ENCODE data around the gene TENM4. TPM values are rescaled to one million over a fixed set of nuclear protein-coding genes. Genes with fewer than 3 reads are reported as not detected.

The TENM4 gene
- polyA plus RNA-seq (ENCODE audit: insufficient read length in 3 of 3), result 10 to 100 TPM; 23.2 to 32.9 (median 23.7) TPM
- long read RNA-seq, donor 1, result 0 reads
- long read RNA-seq, donor 2, result 0 reads
- long read RNA-seq, donor 3, result 0 reads
- long read RNA-seq, donor 4, result 0 reads
- long read RNA-seq, donor 5, result 0 reads
- long read RNA-seq, donor 6, partial matches to known transcripts, result 0 of 2 reads
- long read RNA-seq, donor 6, other reads (novel, unspliced or antisense), result 0 of 2 reads
- long read RNA-seq, donor 7, partial matches to known transcripts, result 34 of 34 reads
- long read RNA-seq, donor 7, other reads (novel, unspliced or antisense), result 0 of 34 reads
- long read RNA-seq, donor 8, partial matches to known transcripts, result 7 of 7 reads
- long read RNA-seq, donor 8, other reads (novel, unspliced or antisense), result 0 of 7 reads
- long read RNA-seq, donor 9, result 0 reads
- long read RNA-seq, donor 10, result 0 reads
- long read RNA-seq, donor 11, result 0 reads
- long read RNA-seq, donor 12, partial matches to known transcripts, result 0 of 1 reads
- long read RNA-seq, donor 12, other reads (novel, unspliced or antisense), result 0 of 1 reads
- long read RNA-seq, donor 13, result 0 reads
- long read RNA-seq, donor 14, result 0 reads
- long read RNA-seq, donor 15, result 0 reads
- long read RNA-seq, donor 16, partial matches to known transcripts, result 14 of 15 reads
- long read RNA-seq, donor 16, other reads (novel, unspliced or antisense), result 0 of 15 reads

- DNase-seq (ENCODE audit: extremely low read depth in 1 of 11, low read depth in 9 of 11, low spot score in 4 of 11), result peak in 10 of 11 donors; percentile 49 to 87 (median 78)
These were observed at the start of gene TENM4 for GRCh38 chr11:79440571-79441460. Gene TENM4 (minus strand): TSS chr11:79441030. CDS start chr11:79069944, 371,086 bp downstream.

GRCh38 chr11:79488286-79488685 lies 47.5 kb upstream of the TENM4 start:
- DNase-seq (ENCODE audit: extremely low read depth in 1 of 11, low read depth in 9 of 11, low spot score in 4 of 11), result no peak

- no peak for DNase-seq (ENCODE audit: extremely low read depth in 1 of 11, low read depth in 9 of 11, low spot score in 4 of 11)
These were observed 46.6 kb upstream of the TENM4 start for GRCh38 chr11:79487412-79487811.

GRCh38 chr11:79486242-79486984 lies 45.6 kb upstream of the TENM4 start:
- no peak for DNase-seq (ENCODE audit: extremely low read depth in 1 of 11, low read depth in 9 of 11, low spot score in 4 of 11)

- no peak for DNase-seq (ENCODE audit: extremely low read depth in 1 of 11, low read depth in 9 of 11, low spot score in 4 of 11)
These were observed 44.9 kb upstream of the TENM4 start for GRCh38 chr11:79485694-79486093.

GRCh38 chr11:79484872-79485271 lies 44.0 kb upstream of the TENM4 start:
- no peak for DNase-seq (ENCODE audit: extremely low read depth in 1 of 11, low read depth in 9 of 11, low spot score in 4 of 11)

- no peak for DNase-seq (ENCODE audit: extremely low read depth in 1 of 11, low read depth in 9 of 11, low spot score in 4 of 11)
These were observed 42.0 kb upstream of the TENM4 start for GRCh38 chr11:79482800-79483199.

- DNase-seq (ENCODE audit: extremely low read depth in 1 of 11, low read depth in 9 of 11, low spot score in 4 of 11), result no peak
These were observed 41.0 kb upstream of the TENM4 start for GRCh38 chr11:79481795-79482194.

GRCh38 chr11:79480864-79481263 lies 40.0 kb upstream of the TENM4 start:
- no peak for DNase-seq (ENCODE audit: extremely low read depth in 1 of 11, low read depth in 9 of 11, low spot score in 4 of 11)

GRCh38 chr11:79472819-79473529 lies 32.1 kb upstream of the TENM4 start:
- DNase-seq (ENCODE audit: extremely low read depth in 1 of 11, low read depth in 9 of 11, low spot score in 4 of 11), result no peak

GRCh38 chr11:79471071-79471844 lies 30.4 kb upstream of the TENM4 start:
- DNase-seq (ENCODE audit: extremely low read depth in 1 of 11, low read depth in 9 of 11, low spot score in 4 of 11), result no peak

GRCh38 chr11:79470161-79470560 lies 29.3 kb upstream of the TENM4 start:
- DNase-seq (ENCODE audit: extremely low read depth in 1 of 11, low read depth in 9 of 11, low spot score in 4 of 11), result no peak

- DNase-seq (ENCODE audit: extremely low read depth in 1 of 11, low read depth in 9 of 11, low spot score in 4 of 11), result peak in 4 of 11 donors; percentile 7 to 28 (median 23)
These were observed 26.9 kb upstream of the TENM4 start for GRCh38 chr11:79467761-79468160.

- peak in 1 of 11 donors; percentile 7 for DNase-seq (ENCODE audit: extremely low read depth in 1 of 11, low read depth in 9 of 11, low spot score in 4 of 11)
These were observed 25.6 kb upstream of the TENM4 start for GRCh38 chr11:79466411-79466810.

- DNase-seq (ENCODE audit: extremely low read depth in 1 of 11, low read depth in 9 of 11, low spot score in 4 of 11), result no peak
These were observed 24.3 kb upstream of the TENM4 start for GRCh38 chr11:79465160-79465559.

GRCh38 chr11:79461666-79462645 lies 21.1 kb upstream of the TENM4 start:
- DNase-seq (ENCODE audit: extremely low read depth in 1 of 11, low read depth in 9 of 11, low spot score in 4 of 11), result no peak
